Keratinocyte (primary cell): ENCODE measurements around the gene KLHL28. TPM values are rescaled to one million over a fixed set of nuclear protein-coding genes. Genes with fewer than 3 reads are reported as not detected.

ENCODE experiments used
- DNase-seq: peaks from one replicate; pipeline ENCODE4 v3.0.0-alpha.2; 2011; ENCODE audit warnings: low read depth, missing footprints, low spot score
- FAIRE-seq: peaks from 2 replicates; lab custom pipeline; 2011; peaks lifted over from hg19 to GRCh38; lab: Jason Lieb, UNC
- H2AFZ ChIP-seq: 2 replicates; pipeline ENCODE4 v1.6.0; 2012; ENCODE audit warnings: low read length, control low read depth, inconsistent platforms; ENCODE audit not compliant: control insufficient read depth
- H3K27ac ChIP-seq: 2 replicates; pipeline ENCODE4 v1.5.1; 2011; ENCODE audit warnings: low read length; ENCODE audit not compliant: control insufficient read depth, insufficient read depth
- H3K27me3 ChIP-seq: 3 replicates; pipeline ENCODE4 v1.6.0; 2011; ENCODE audit warnings: low read length; ENCODE audit not compliant: control insufficient read depth, insufficient read depth; ENCODE audit errors: extremely low read depth
- H3K36me3 ChIP-seq, 2 experiments: 2 replicates in 1 of 2; 3 replicates in 1 of 2; pipeline ENCODE4 v1.5.1; 2011; ENCODE audit warnings: low read length in 2 of 2, mild to moderate bottlenecking in 1 of 2; ENCODE audit not compliant: control insufficient read depth in 2 of 2, insufficient read depth in 2 of 2; ENCODE audit errors: extremely low read depth in 1 of 2
- H3K4me1 ChIP-seq: 3 replicates; pipeline ENCODE4 v1.5.1; 2011; ENCODE audit warnings: low read length; ENCODE audit not compliant: control insufficient read depth, insufficient read depth; ENCODE audit errors: extremely low read depth
- H3K4me2 ChIP-seq: 3 replicates; pipeline ENCODE4 v1.6.0; 2011; ENCODE audit warnings: low read depth, low read length; ENCODE audit not compliant: control insufficient read depth, insufficient read depth; ENCODE audit errors: extremely low read depth
- H3K4me3 ChIP-seq, 3 experiments: fragments of 200-600 bp in 1 of 3; sonication (generic) in 1 of 3; 2 replicates in 2 of 3; 3 replicates in 1 of 3; pipeline ENCODE4 v1.5.1; 2011 to 2016; ENCODE audit warnings: low read length in 3 of 3, mild to moderate bottlenecking in 3 of 3, control low read depth in 2 of 3, inconsistent platforms in 1 of 3, low read depth in 1 of 3, mixed read lengths in 1 of 3, mixed run types in 1 of 3, moderate library complexity in 1 of 3; ENCODE audit not compliant: control insufficient read depth in 2 of 3, insufficient read depth in 2 of 3; ENCODE audit errors: extremely low read depth in 1 of 3
- H3K79me2 ChIP-seq: 2 replicates; pipeline ENCODE4 v1.6.0; 2012; ENCODE audit warnings: low read length; ENCODE audit not compliant: control insufficient read depth, insufficient read depth
- H3K9ac ChIP-seq: 3 replicates; pipeline ENCODE4 v1.6.0; 2011; ENCODE audit warnings: low read length; ENCODE audit not compliant: control insufficient read depth, insufficient read depth; ENCODE audit errors: extremely low read depth
- H3K9me1 ChIP-seq: 3 replicates; pipeline ENCODE4 v1.6.0; 2011; ENCODE audit warnings: low read length; ENCODE audit not compliant: control insufficient read depth, insufficient read depth; ENCODE audit errors: extremely low read depth
- H3K9me3 ChIP-seq: 2 replicates; pipeline ENCODE4 v1.5.1; 2012; ENCODE audit warnings: low read depth, low read length; ENCODE audit not compliant: control insufficient read depth
- H4K20me1 ChIP-seq: 3 replicates; pipeline ENCODE4 v1.6.0; 2011; ENCODE audit warnings: low read length; ENCODE audit not compliant: control insufficient read depth, insufficient read depth; ENCODE audit errors: extremely low read depth
- CTCF ChIP-seq, 3 experiments: IDR thresholded peaks in 1 of 3; conservative IDR thresholded peaks in 1 of 3; optimal IDR thresholded peaks in 1 of 3; 2 replicates in 2 of 3; 3 replicates in 1 of 3; pipeline versions ENCODE3 to v1.5.1; 2011; ENCODE audit warnings: low read length in 3 of 3, mild to moderate bottlenecking in 3 of 3, moderate library complexity in 2 of 3, control low read depth in 1 of 3, inconsistent platforms in 1 of 3; ENCODE audit not compliant: insufficient read depth in 2 of 3; ENCODE audit errors: extremely low read depth in 1 of 3
- EZH2 ChIP-seq: IDR thresholded peaks from one replicate; pipeline ENCODE4 v1.6.1; 2012; ENCODE audit warnings: inconsistent platforms, mild to moderate bottlenecking, low read length, moderate library complexity
- dilution Hi-C: fragments of 300-500 bp; cut with MboI; formaldehyde crosslinking; loops from one replicate; pipeline ENCODE4 v1.7.0; 2020; ENCODE audit warnings: low sequenced_read_pairs; ENCODE audit not compliant: extremely low pct_ligation_motif_present
- polyA plus RNA-seq, 5 experiments: library from polyadenylated mRNA; depleted of rRNA in 3 of 5; stranded (reverse) in 3 of 5; stranded (forward) in 1 of 5; unstranded in 1 of 5; fragments of >200 nt; gene quantifications; 1 replicate in 1 of 5; 2 replicates in 3 of 5; 3 replicates in 1 of 5; pipeline versions ENCODE4 v1.2.1 to v1.2.3, GENCODE V29; 2011 to 2012; ENCODE audit warnings: missing spikeins in 2 of 5, low read depth in 1 of 5, low replicate concordance in 1 of 5

The KLHL28 gene
- polyA plus RNA-seq, 1 donor (not counting 4 experiments of a cell fraction or from before 2014, with no cell fraction given) = 6.1 TPM

DNA sequence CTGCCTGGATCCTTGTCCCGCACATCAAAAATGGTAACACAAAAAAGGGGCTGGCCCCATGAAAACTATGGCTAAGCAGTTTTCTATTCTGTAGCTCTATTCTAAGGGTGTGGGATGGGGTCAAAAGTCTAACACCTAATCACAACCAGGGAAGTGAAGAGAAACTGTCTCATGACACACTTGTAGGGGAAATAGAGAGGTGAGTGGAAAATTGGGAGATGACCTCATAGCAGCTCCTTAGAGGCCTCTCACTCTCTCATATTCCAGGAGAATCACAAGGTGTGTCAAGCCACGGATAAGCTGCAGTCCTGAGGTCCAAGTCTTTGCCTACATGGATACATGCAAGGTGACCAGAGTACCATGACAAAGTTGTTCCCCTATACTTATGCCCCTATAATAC is 10.7 kb downstream of the KLHL28 start:
- no peaks in the 10 kb centered on the region for H3K9me3 ChIP-seq
- H3K4me1 ChIP-seq = no peaks in the 10 kb centered on the region
- H3K79me2 ChIP-seq = peaks cover 24% of the 10 kb centered on the region
- DNase-seq (no peak), FAIRE-seq (no peak)
- H4K20me1 ChIP-seq = no peaks in the 10 kb centered on the region
- peaks cover 2% of the 10 kb centered on the region for H3K9me1 ChIP-seq
- no peak overlapping the region for H3K4me2 ChIP-seq
- no peak for TF ChIP-seq CTCF (optimal IDR thresholded peaks at IDR 0.05 in 1 of 3, IDR thresholded peaks at IDR 0.05 in 1 of 3, conservative IDR thresholded peaks at IDR 0.05 in 1 of 3; ENCODE audit: extremely low read depth in 1 of 3, insufficient read depth in 2 of 3, low read length in 3 of 3)
- TF ChIP-seq EZH2 = no peak
- no peak overlapping the region for H3K9ac ChIP-seq
- H3K36me3 ChIP-seq = peaks cover 0 to 2% of the 10 kb centered on the region in 2 experiments
- no peaks in the 10 kb centered on the region for H3K27me3 ChIP-seq
- no peak overlapping the region for H3K4me3 ChIP-seq
- no peak overlapping the region for H3K27ac ChIP-seq
- dilution Hi-C loops = no loop called here
- no peak overlapping the region for H2AFZ ChIP-seq

DNA sequence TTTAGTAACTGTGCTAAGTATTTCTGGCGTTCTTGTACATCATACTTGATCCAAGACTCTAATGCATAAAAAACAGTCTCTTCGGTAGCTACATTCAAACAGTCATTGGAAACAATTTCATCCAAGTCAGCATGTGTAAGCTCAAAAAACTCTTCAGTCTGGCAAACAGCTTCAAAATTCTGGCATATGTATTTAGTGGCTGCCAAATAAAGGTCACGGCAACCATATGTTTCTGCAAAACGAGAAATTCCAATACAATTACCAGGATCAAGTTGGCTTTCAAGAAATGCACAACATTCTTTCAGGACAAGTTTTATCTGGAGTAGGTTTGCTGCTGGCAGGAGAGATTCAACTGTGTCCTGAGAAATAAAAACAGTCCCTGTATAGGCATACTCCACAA is 16.5 kb downstream of the KLHL28 start:
- H3K9me1 ChIP-seq = no peaks in the 10 kb centered on the region
- H3K36me3 ChIP-seq = peaks cover 7 to 9% of the 10 kb centered on the region in 2 experiments
- DNase-seq (no peak), FAIRE-seq (no peak)
- H3K9me3 ChIP-seq = no peaks in the 10 kb centered on the region
- no peak overlapping the region for H3K27ac ChIP-seq
- H3K4me2 ChIP-seq = no peak overlapping the region
- dilution Hi-C loops = no loop called here
- peaks cover 4% of the 10 kb centered on the region for H3K79me2 ChIP-seq
- no peak overlapping the region for H3K4me3 ChIP-seq
- H4K20me1 ChIP-seq = no peaks in the 10 kb centered on the region
- no peak overlapping the region for H3K9ac ChIP-seq
- TF ChIP-seq CTCF (optimal IDR thresholded peaks at IDR 0.05 in 1 of 3, IDR thresholded peaks at IDR 0.05 in 1 of 3, conservative IDR thresholded peaks at IDR 0.05 in 1 of 3; ENCODE audit: extremely low read depth in 1 of 3, insufficient read depth in 2 of 3, low read length in 3 of 3) = no peak
- TF ChIP-seq EZH2 = no peak
- no peaks in the 10 kb centered on the region for H3K4me1 ChIP-seq
- H3K27me3 ChIP-seq = no peaks in the 10 kb centered on the region
- H2AFZ ChIP-seq = no peak overlapping the region
